ENCODE measurements around the gene AP1B1. TPM values are rescaled to one million over a fixed set of nuclear protein-coding genes. Genes with fewer than 3 reads are reported as not detected.
"Not testable (repeated sequence)": the region's sequence is repeated elsewhere in the genome, so short reads cannot be mapped to it uniquely, and the experiment has no call there.

AP1B1 gene
- total RNA-seq, 1 experiment from 2014 or later: 40.3 TPM

- Histone ChIP-seq H3K9me2 (replicated peaks; ENCODE audit: insufficient read depth, low read length) (no peaks in the 10 kb centered on the region), H3K27me3 (ENCODE audit: low read length) (no peaks in the 10 kb centered on the region), H2AFZ (ENCODE audit: low read length) (no peak overlapping the region), H3K9me3 (ENCODE audit: low read length) (no peaks in the 10 kb centered on the region), H3K4me3 (ENCODE audit: low read length) (no peak overlapping the region), H4K20me1 (ENCODE audit: insufficient read depth, low read depth, low read length) (0 out of 2 replicates have a peak, but pooled peaks cover 3% of the 10 kb centered on the region), H3K9ac (ENCODE audit: low read length) (no peak overlapping the region), H3K79me2 (ENCODE audit: low read length) (no peaks in the 10 kb centered on the region), H3K27ac (ENCODE audit: low read length) (no peak overlapping the region), H3K36me3 (ENCODE audit: insufficient read depth, low read length) (peaks cover 25% of the 10 kb centered on the region; the same call in 1 of the 2 replicates), H3K4me2 (ENCODE audit: low read depth, low read length, poor library complexity, severe bottlenecking) (no peak overlapping the region), H3K4me1 (ENCODE audit: low read length) (no peaks in the 10 kb centered on the region)
- no peak for DNase-seq
Measured at GRCh38 chr22:29352778-29353177, 35.6 kb downstream of the AP1B1 start.

- Histone ChIP-seq H3K9ac (ENCODE audit: low read length) (no peak overlapping the region), H3K27ac (ENCODE audit: low read length) (no peak overlapping the region), H3K4me2 (ENCODE audit: low read depth, low read length, poor library complexity, severe bottlenecking) (no peak overlapping the region), H3K4me3 (ENCODE audit: low read length) (no peak overlapping the region), H2AFZ (ENCODE audit: low read length) (no peak overlapping the region), H3K4me1 (ENCODE audit: low read length) (no peaks in the 10 kb centered on the region), H3K9me3 (ENCODE audit: low read length) (no peaks in the 10 kb centered on the region), H3K36me3 (ENCODE audit: insufficient read depth, low read length) (peaks cover 27% of the 10 kb centered on the region; the same call in 1 of the 2 replicates), H3K79me2 (ENCODE audit: low read length) (no peaks in the 10 kb centered on the region), H3K9me2 (replicated peaks; ENCODE audit: insufficient read depth, low read length) (no peaks in the 10 kb centered on the region), H4K20me1 (ENCODE audit: insufficient read depth, low read depth, low read length) (0 out of 2 replicates have a peak, but pooled peaks cover 3% of the 10 kb centered on the region), H3K27me3 (ENCODE audit: low read length) (no peaks in the 10 kb centered on the region)
- DNase-seq: no peak
Measured at GRCh38 chr22:29351891-29352290, 36.5 kb downstream of the AP1B1 start.

GRCh38 chr22:29351042-29351441 is 37.3 kb downstream of the AP1B1 start:
- Histone ChIP-seq H3K79me2 (ENCODE audit: low read length) (no peaks in the 10 kb centered on the region), H3K27ac (ENCODE audit: low read length) (no peak overlapping the region), H3K9me2 (replicated peaks; ENCODE audit: insufficient read depth, low read length) (no peaks in the 10 kb centered on the region), H2AFZ (ENCODE audit: low read length) (no peak overlapping the region), H3K36me3 (ENCODE audit: insufficient read depth, low read length) (peaks cover 27% of the 10 kb centered on the region; the same call in 1 of the 2 replicates), H3K4me2 (ENCODE audit: low read depth, low read length, poor library complexity, severe bottlenecking) (no peak overlapping the region), H3K27me3 (ENCODE audit: low read length) (no peaks in the 10 kb centered on the region), H3K9ac (ENCODE audit: low read length) (no peak overlapping the region), H3K4me1 (ENCODE audit: low read length) (no peaks in the 10 kb centered on the region), H4K20me1 (ENCODE audit: insufficient read depth, low read depth, low read length) (0 out of 2 replicates have a peak, but pooled peaks cover 3% of the 10 kb centered on the region), H3K9me3 (ENCODE audit: low read length) (no peaks in the 10 kb centered on the region), H3K4me3 (ENCODE audit: low read length) (no peak overlapping the region)
- no peak for DNase-seq

- Histone ChIP-seq H4K20me1 (ENCODE audit: insufficient read depth, low read depth, low read length) (0 out of 2 replicates have a peak, but pooled peaks cover 3% of the 10 kb centered on the region), H3K79me2 (ENCODE audit: low read length) (no peaks in the 10 kb centered on the region), H3K4me2 (ENCODE audit: low read depth, low read length, poor library complexity, severe bottlenecking) (no peak overlapping the region), H2AFZ (ENCODE audit: low read length) (no peak overlapping the region), H3K9me2 (replicated peaks; ENCODE audit: insufficient read depth, low read length) (no peaks in the 10 kb centered on the region), H3K4me3 (ENCODE audit: low read length) (no peak overlapping the region), H3K9me3 (ENCODE audit: low read length) (no peaks in the 10 kb centered on the region), H3K36me3 (ENCODE audit: insufficient read depth, low read length) (peaks cover 24% of the 10 kb centered on the region; the same call in 1 of the 2 replicates), H3K9ac (ENCODE audit: low read length) (no peak overlapping the region), H3K27ac (ENCODE audit: low read length) (no peak overlapping the region), H3K4me1 (ENCODE audit: low read length) (no peaks in the 10 kb centered on the region), H3K27me3 (ENCODE audit: low read length) (no peaks in the 10 kb centered on the region)
- DNase-seq: no peak
Measured at GRCh38 chr22:29348956-29349355, 39.4 kb downstream of the AP1B1 start.

GRCh38 chr22:29348041-29348440 is 40.3 kb downstream of the AP1B1 start:
- Histone ChIP-seq H2AFZ (ENCODE audit: low read length) (no peak overlapping the region), H3K27me3 (ENCODE audit: low read length) (no peaks in the 10 kb centered on the region), H3K79me2 (ENCODE audit: low read length) (no peaks in the 10 kb centered on the region), H3K9me3 (ENCODE audit: low read length) (no peaks in the 10 kb centered on the region), H3K36me3 (ENCODE audit: insufficient read depth, low read length) (peaks cover 24% of the 10 kb centered on the region; the same call in 1 of the 2 replicates), H3K9ac (ENCODE audit: low read length) (no peak overlapping the region), H3K4me1 (ENCODE audit: low read length) (no peaks in the 10 kb centered on the region), H3K4me3 (ENCODE audit: low read length) (no peak overlapping the region), H3K4me2 (ENCODE audit: low read depth, low read length, poor library complexity, severe bottlenecking) (no peak overlapping the region), H3K9me2 (replicated peaks; ENCODE audit: insufficient read depth, low read length) (no peaks in the 10 kb centered on the region), H3K27ac (ENCODE audit: low read length) (no peak overlapping the region), H4K20me1 (ENCODE audit: insufficient read depth, low read depth, low read length) (0 out of 2 replicates have a peak, but pooled peaks cover 3% of the 10 kb centered on the region)
- DNase-seq: no peak

GRCh38 chr22:29346659-29347058 is 41.7 kb downstream of the AP1B1 start:
- H3K4me3 ChIP-seq (ENCODE audit: low read length): no peak overlapping the region
- no peak for DNase-seq
- no peak overlapping the region for H2AFZ ChIP-seq (ENCODE audit: low read length)
- 0 out of 2 replicates have a peak, but pooled peaks cover 2% of the 10 kb centered on the region for H4K20me1 ChIP-seq (ENCODE audit: insufficient read depth, low read depth, low read length)
- no peaks in the 10 kb centered on the region for H3K27me3 ChIP-seq (ENCODE audit: low read length)
- no peaks in the 10 kb centered on the region for H3K9me3 ChIP-seq (ENCODE audit: low read length)
- H3K9me2 ChIP-seq (replicated peaks; ENCODE audit: insufficient read depth, low read length): no peaks in the 10 kb centered on the region
- H3K27ac ChIP-seq (ENCODE audit: low read length): no peak overlapping the region
- H3K9ac ChIP-seq (ENCODE audit: low read length): no peak overlapping the region
- no peaks in the 10 kb centered on the region for H3K4me1 ChIP-seq (ENCODE audit: low read length)
- H3K36me3 ChIP-seq (ENCODE audit: insufficient read depth, low read length): peaks cover 24% of the 10 kb centered on the region; the same call in 1 of the 2 replicates
- no peak overlapping the region for H3K4me2 ChIP-seq (ENCODE audit: low read depth, low read length, poor library complexity, severe bottlenecking)
- no peaks in the 10 kb centered on the region for H3K79me2 ChIP-seq (ENCODE audit: low read length)

GRCh38 chr22:29345932-29346331 is 42.4 kb downstream of the AP1B1 start:
- Histone ChIP-seq H4K20me1 (ENCODE audit: insufficient read depth, low read depth, low read length) (no peaks in the 10 kb centered on the region), H3K27ac (ENCODE audit: low read length) (no peak overlapping the region)

GRCh38 chr22:29344889-29345288 is 43.5 kb downstream of the AP1B1 start:
- not testable (repeated sequence) for H3K4me1 ChIP-seq (ENCODE audit: low read length); H3K27me3 ChIP-seq (ENCODE audit: low read length); H2AFZ ChIP-seq (ENCODE audit: low read length); H3K9me2 ChIP-seq (replicated peaks; ENCODE audit: insufficient read depth, low read length); H3K4me3 ChIP-seq (ENCODE audit: low read length); H3K9ac ChIP-seq (ENCODE audit: low read length); DNase-seq; H3K4me2 ChIP-seq (ENCODE audit: low read depth, low read length, poor library complexity, severe bottlenecking); H3K27ac ChIP-seq (ENCODE audit: low read length); H3K79me2 ChIP-seq (ENCODE audit: low read length); H3K9me3 ChIP-seq (ENCODE audit: low read length); H4K20me1 ChIP-seq (ENCODE audit: insufficient read depth, low read depth, low read length)
- H3K36me3 ChIP-seq (ENCODE audit: insufficient read depth, low read length): peaks cover 16% of the 10 kb centered on the region; the same call in 1 of the 2 replicates

More at GRCh38 chr22:29345932-29346331, 42.4 kb downstream of the AP1B1 start:
- Histone ChIP-seq H3K4me3 (ENCODE audit: low read length) (no peak overlapping the region), H3K4me2 (ENCODE audit: low read depth, low read length, poor library complexity, severe bottlenecking) (no peak overlapping the region), H3K4me1 (ENCODE audit: low read length) (no peaks in the 10 kb centered on the region), H3K36me3 (ENCODE audit: insufficient read depth, low read length) (peaks cover 20% of the 10 kb centered on the region; the same call in 1 of the 2 replicates), H3K27me3 (ENCODE audit: low read length) (no peaks in the 10 kb centered on the region), H3K9me2 (replicated peaks; ENCODE audit: insufficient read depth, low read length) (no peaks in the 10 kb centered on the region), H3K79me2 (ENCODE audit: low read length) (no peaks in the 10 kb centered on the region), H3K9me3 (ENCODE audit: low read length) (no peaks in the 10 kb centered on the region), H3K9ac (ENCODE audit: low read length) (no peak overlapping the region), H2AFZ (ENCODE audit: low read length) (no peak overlapping the region)
- no peak for DNase-seq
